ENCODE data around the gene CD47. TPM values are rescaled to one million over a fixed set of nuclear protein-coding genes. Genes with fewer than 3 reads are reported as not detected.

The CD47 gene
- total and polyA plus RNA-seq, 2 of the 13 experiments (the other 11 are each of a cell fraction or from before 2014, with no cell fraction given): 3.3 to 6.5 TPM

- Histone ChIP-seq H3K36me3 (replicated peaks in 1 of 2; ENCODE audit: control insufficient read depth in 1 of 2, insufficient read depth in 2 of 2, low read length in 2 of 2) (no peaks in the 10 kb centered on the region), H3K9me3 (ENCODE audit: low read length) (no peaks in the 10 kb centered on the region), H3K27me3 (ENCODE audit: control insufficient read depth in 1 of 2, insufficient read depth in 2 of 2, low read length in 2 of 2) (peaks cover 0 to 3% of the 10 kb centered on the region in 2 experiments; a peak in 1 of 5 replicates), H2AFZ (ENCODE audit: low read length) (no peak overlapping the region), H3K4me2 (ENCODE audit: low read depth, low read length) (no peak overlapping the region), H3K4me1 (ENCODE audit: insufficient read depth, low read length) (no peaks in the 10 kb centered on the region), H4K20me1 (ENCODE audit: insufficient read depth, low read length) (no peaks in the 10 kb centered on the region), H3K9ac (ENCODE audit: insufficient read depth, low read depth, low read length) (no peak overlapping the region), H3K79me2 (ENCODE audit: insufficient read depth, low read length) (no peaks in the 10 kb centered on the region), H3K4me3 (replicated peaks in 1 of 3; ENCODE audit: insufficient read depth in 1 of 3, low read depth in 2 of 3, low read length in 3 of 3) (no peak overlapping the region), H3K27ac (ENCODE audit: extremely low read length, insufficient read depth, low read length) (no peak overlapping the region)
- in situ Hi-C loops (cut with HindIII; ENCODE audit: extremely low pct_ligation_motif_present, low pct_unique_long_range_greater_than_20kb) (no loop called here), intact Hi-C loops (cut with micrococcal nuclease; ENCODE audit: unreplicated experiment) (no loop called here)
- ChIA-PET CTCF (ENCODE audit: low intra/inter-chr PET ratio, low total read pairs) (no interaction called here), POLR2A (no interaction called here)
- no peak for DNase-seq (ENCODE audit: low spot score)
- BruUV-seq (replicated peaks): no TSS peak
- no peak for FAIRE-seq
- no peak for ATAC-seq
- TF ChIP-seq MAFF (IDR thresholded peaks at IDR 0.05; ENCODE audit: low read depth, low read length) (no peak), ZNF225 (CRISPR knock-in tag; IDR thresholded peaks at IDR 0.05) (no peak), ZNF260 (CRISPR knock-in tag; IDR thresholded peaks at IDR 0.05; ENCODE audit: borderline replicate concordance, low read depth) (no peak), SP1 (IDR thresholded peaks at IDR 0.05) (no peak), SP1 (CRISPR knock-in tag; IDR thresholded peaks at IDR 0.05) (no peak), HMGA1 (CRISPR knock-in tag; conservative IDR thresholded peaks at IDR 0.05) (no peak), GLMP (CRISPR knock-in tag; IDR thresholded peaks at IDR 0.05; ENCODE audit: borderline replicate concordance) (no peak), ZNF703 (CRISPR knock-in tag; IDR thresholded peaks at IDR 0.05; ENCODE audit: borderline replicate concordance) (no peak), KAT7 (CRISPR knock-in tag; IDR thresholded peaks at IDR 0.05; ENCODE audit: borderline replicate concordance) (no peak), SCMH1 (CRISPR knock-in tag; IDR thresholded peaks at IDR 0.05; ENCODE audit: borderline replicate concordance) (no peak), JUND (CRISPR knock-in tag; IDR thresholded peaks at IDR 0.05) (no peak), STAT6 (CRISPR knock-in tag; IDR thresholded peaks at IDR 0.05; ENCODE audit: borderline replicate concordance) (no peak), ZNF207 (IDR thresholded peaks at IDR 0.05; ENCODE audit: borderline replicate concordance) (no peak), FUBP1 (CRISPR knock-in tag; IDR thresholded peaks at IDR 0.05; ENCODE audit: borderline replicate concordance) (no peak)
- 84% methylated on average over 2 of the region's 2 CpGs for WGBS (ENCODE audit: low lambda C conversion rate)
These were observed 75.9 kb downstream of the CD47 start for GRCh38 chr3:108014943-108015342.
